IMR-90 (cell line): ENCODE measurements around the gene RALGPS1. TPM values are rescaled to one million over a fixed set of nuclear protein-coding genes. Genes with fewer than 3 reads are reported as not detected.

Experiments used
- ATAC-seq: fragments of 200-7000 bp; cut with Tn5 transposase; 2 replicates; pipeline ENCODE4 v1.9.1; 2020; ENCODE audit warnings: low read depth, mild to moderate bottlenecking, moderate library complexity
- BruUV-seq: library from RNA; stranded (reverse); fragments of 400-500 nt; replicated peaks from 2 replicates; lab custom pipeline; 2021; lab: Mats Ljungman, UMichigan
- CTCF ChIA-PET: fragments of 300-600 bp; formaldehyde crosslinking; extraction: SDS; loops from one replicate; lab custom pipeline; 2021; ENCODE audit warnings: antibody characterized with exemption; lab: Yijun Ruan, JAX
- POLR2A ChIA-PET: fragments of 300-600 bp; sonication (Branson Sonifier 250); formaldehyde crosslinking; loops from one replicate; lab custom pipeline; 2022; ENCODE audit warnings: antibody characterized with exemption; ENCODE audit not compliant: unreplicated experiment; lab: Charles Lee
- DNase-seq: peaks from one replicate; pipeline ENCODE4 v3.0.0; 2013
- H2AFZ ChIP-seq: replicated peaks from 2 replicates; pipeline ENCODE3; 2013; ENCODE audit warnings: low read length, mild to moderate bottlenecking; ENCODE audit not compliant: poor library complexity
- H2AK5ac ChIP-seq: 2 replicates; pipeline ENCODE4 v1.6.1; 2013; ENCODE audit warnings: low read depth, low read length, inconsistent platforms
- H2AK9ac ChIP-seq: replicated peaks from 2 replicates; pipeline ENCODE3; 2013; ENCODE audit warnings: mild to moderate bottlenecking, low read depth, low read length, moderate library complexity; ENCODE audit not compliant: poor library complexity
- H2BK120ac ChIP-seq: 2 replicates; pipeline ENCODE4 v1.6.1; 2013; ENCODE audit warnings: low read depth, low read length, inconsistent platforms
- H2BK15ac ChIP-seq: 3 replicates; pipeline ENCODE4 v1.6.1; 2013; ENCODE audit warnings: low read depth, low read length, inconsistent platforms
- H2BK20ac ChIP-seq: 2 replicates; pipeline ENCODE4 v1.6.1; 2013; ENCODE audit warnings: low read depth, mild to moderate bottlenecking, inconsistent platforms, low read length, moderate library complexity
- H2BK5ac ChIP-seq: 2 replicates; pipeline ENCODE4 v1.6.1; 2013; ENCODE audit warnings: mild to moderate bottlenecking, low read depth, low read length, inconsistent platforms; ENCODE audit not compliant: poor library complexity, severe bottlenecking
- H3K14ac ChIP-seq: replicated peaks from 2 replicates; pipeline ENCODE4 v1.6.1; 2013; ENCODE audit warnings: low read depth, low read length, inconsistent platforms
- H3K18ac ChIP-seq: 2 replicates; pipeline ENCODE4 v1.6.1; 2013; ENCODE audit warnings: low read depth, low read length, control low read depth
- H3K23ac ChIP-seq: 2 replicates; pipeline ENCODE4 v1.6.1; 2013; ENCODE audit warnings: low read depth, low read length, inconsistent platforms
- H3K27ac ChIP-seq: 2 replicates; pipeline ENCODE4 v1.5.1; 2013; ENCODE audit warnings: mild to moderate bottlenecking, control low read depth, low read length; ENCODE audit not compliant: insufficient read depth
- H3K27me3 ChIP-seq: 2 replicates; pipeline ENCODE4 v1.6.1; 2013; ENCODE audit warnings: low read length; ENCODE audit not compliant: control insufficient read depth, insufficient read depth
- H3K36me3 ChIP-seq: 2 replicates; pipeline ENCODE4 v1.6.1; 2013; ENCODE audit warnings: low read length, mixed read lengths; ENCODE audit not compliant: control insufficient read depth, insufficient read depth
- H3K4ac ChIP-seq: 2 replicates; pipeline ENCODE4 v1.6.1; 2013; ENCODE audit warnings: low read depth, low read length, inconsistent platforms
- H3K4me1 ChIP-seq: 2 replicates; pipeline ENCODE4 v1.6.1; 2013; ENCODE audit warnings: low read length, mixed read lengths; ENCODE audit not compliant: control insufficient read depth, insufficient read depth
- H3K4me2 ChIP-seq: 2 replicates; pipeline ENCODE4 v1.6.1; 2013; ENCODE audit warnings: low read depth, mild to moderate bottlenecking, control low read depth, low read length, moderate library complexity
- H3K4me3 ChIP-seq: 2 replicates; pipeline ENCODE4 v1.5.1; 2013; ENCODE audit warnings: low read depth, mild to moderate bottlenecking, control low read depth, low read length, moderate library complexity; ENCODE audit not compliant: insufficient read depth
- H3K56ac ChIP-seq: 2 replicates; pipeline ENCODE4 v1.6.1; 2013; ENCODE audit warnings: low read length, inconsistent platforms; ENCODE audit not compliant: insufficient read depth; ENCODE audit errors: extremely low read depth
- H3K79me1 ChIP-seq, 2 experiments: 2 replicates each; pipeline ENCODE4 v1.6.1; 2013; ENCODE audit warnings: low read length in 2 of 2, inconsistent platforms in 1 of 2, low read depth in 1 of 2
- H3K9ac ChIP-seq: 2 replicates; pipeline ENCODE4 v1.6.1; 2013; ENCODE audit warnings: low read depth, low read length, control low read depth
- H3K9me1 ChIP-seq: 2 replicates; pipeline ENCODE4 v1.6.1; 2013; ENCODE audit warnings: low read length, inconsistent platforms; ENCODE audit not compliant: insufficient read depth
- H3K9me3 ChIP-seq: 2 replicates; pipeline ENCODE4 v1.6.1; 2013; ENCODE audit warnings: low read length; ENCODE audit not compliant: control insufficient read depth, insufficient read depth
- H4K20me1 ChIP-seq: 2 replicates; pipeline ENCODE4 v1.6.1; 2013; ENCODE audit warnings: low read length, inconsistent platforms; ENCODE audit not compliant: insufficient read depth
- H4K5ac ChIP-seq: 2 replicates; pipeline ENCODE4 v1.6.1; 2013; ENCODE audit warnings: mild to moderate bottlenecking, low read depth, low read length, control low read depth
- H4K8ac ChIP-seq, 2 experiments: 2 replicates each; pipeline ENCODE4 v1.6.1; 2013; ENCODE audit warnings: low read depth in 2 of 2, low read length in 2 of 2, control low read depth in 1 of 2, inconsistent platforms in 1 of 2
- H4K91ac ChIP-seq: 2 replicates; pipeline ENCODE4 v1.6.1; 2013; ENCODE audit warnings: low read depth, low read length, inconsistent platforms; ENCODE audit not compliant: insufficient read depth
- BHLHE40 ChIP-seq: fragments of 150-350 bp; IDR thresholded peaks from 2 replicates; pipeline ENCODE4 v1.6.1; 2016; ENCODE audit warnings: mild to moderate bottlenecking, low read depth, low read length
- MAZ ChIP-seq: IDR thresholded peaks from 2 replicates; pipeline ENCODE4 v1.6.1; 2012; ENCODE audit warnings: low read depth, mild to moderate bottlenecking, low read length, improper control_type of control experiment, moderate library complexity, borderline replicate concordance
- RFX5 ChIP-seq: IDR thresholded peaks from 2 replicates; pipeline ENCODE4 v1.8.0; 2012; ENCODE audit warnings: low read depth, mild to moderate bottlenecking, low read length, moderate library complexity
- SMC3 ChIP-seq: fragments of 150-350 bp; IDR thresholded peaks from 2 replicates; pipeline ENCODE4 v1.6.1; 2016; ENCODE audit warnings: low read depth, mild to moderate bottlenecking, antibody characterized with exemption, low read length, moderate library complexity
- WGBS, 2 experiments: methylation state at CpG; one replicate each; pipeline versions ENCODE4 v1.1.5 to v1.1.7; 2013; ENCODE audit warnings: missing lambda C conversion rate in 2 of 2; ENCODE audit not compliant: insufficient read length in 1 of 2; ENCODE audit errors: extremely low coverage in 2 of 2; 5-methylcytosine and 5-hydroxymethylcytosine counted together
- dilution Hi-C: fragments of 300-500 bp; cut with HindIII; formaldehyde crosslinking; loops from one replicate; pipeline ENCODE4 v1.14.3; 2018; ENCODE audit warnings: low sequenced_read_pairs; ENCODE audit not compliant: unreplicated experiment
- in situ Hi-C: fragments of 300-500 bp; cut with MboI; formaldehyde crosslinking; loops from 3 replicates; pipeline ENCODE4 v1.14.3; 2019; ENCODE audit warnings: low sequenced_read_pairs, inconsistent platforms, mixed read lengths
- intact Hi-C: fragments of 100-400 bp; cut with micrococcal nuclease; formaldehyde crosslinking; loops from 2 replicates; pipeline ENCODE4 v1.10.0; 2022
- polyA plus RNA-seq, 3 experiments: library from polyadenylated mRNA; depleted of rRNA; stranded (reverse); fragments of >200 nt; gene quantifications; 2 replicates each; pipeline ENCODE4 v1.2.3, GENCODE V29; 2012; ENCODE audit warnings: low replicate concordance in 1 of 3
- total RNA-seq: library from RNA; depleted of rRNA; stranded (reverse); fragments of >200 nt; gene quantifications from 2 replicates; pipeline ENCODE4 v1.2.3, GENCODE V29; 2012

Gene RALGPS1
- total and polyA plus RNA-seq, 2 of the 4 experiments (the other 2 are of a cell fraction): 0.90 to 2.8 TPM

DNA sequence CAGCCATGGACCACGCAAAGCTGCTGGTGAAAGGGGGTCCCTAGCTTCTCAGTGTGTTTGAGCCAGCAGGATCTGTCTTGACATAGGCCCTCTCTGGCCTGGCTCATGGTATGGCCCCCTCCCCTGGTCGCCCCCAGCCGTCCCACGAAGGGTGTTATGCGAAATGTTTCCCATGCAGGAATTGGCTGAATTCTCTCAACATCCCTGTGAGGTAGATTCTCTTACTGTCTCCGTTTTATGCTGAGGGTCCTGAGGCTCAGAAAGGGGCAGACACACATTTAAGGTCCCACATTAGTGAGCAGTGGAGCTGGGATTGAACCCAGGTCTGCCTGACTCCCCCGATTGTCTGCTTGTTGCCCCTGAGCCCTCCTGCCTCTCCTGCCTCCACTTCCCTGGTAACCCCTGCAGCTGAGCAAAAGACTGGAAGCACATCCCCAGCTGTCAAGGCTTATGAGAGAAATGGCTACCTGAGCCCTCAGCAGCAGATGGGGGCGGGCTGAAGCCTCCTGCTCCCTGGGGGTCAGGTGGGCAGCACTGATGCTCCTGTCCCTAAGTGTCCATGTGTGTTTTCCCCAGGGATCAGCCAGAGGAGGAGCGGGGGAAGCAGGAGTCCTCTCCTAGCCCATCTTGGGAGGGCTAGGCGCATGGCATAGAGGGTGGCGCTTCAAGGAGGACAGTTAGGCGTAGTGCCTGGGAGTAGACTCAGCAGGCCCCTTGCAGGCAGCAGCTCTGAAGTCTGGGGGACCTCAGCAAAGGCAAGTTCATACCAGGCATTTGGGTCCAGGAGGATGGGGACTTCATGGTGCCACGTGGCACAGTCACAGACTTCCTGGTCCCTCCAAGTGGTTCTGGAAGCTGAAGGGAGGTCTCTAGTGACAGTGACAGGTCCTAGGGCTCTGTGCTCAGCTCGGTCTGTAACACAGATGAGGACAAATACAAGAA, 301.0 kb downstream of the RALGPS1 start:
- no peak overlapping the region for H3K56ac ChIP-seq
- ChIA-PET CTCF (interaction anchor here (1.5 to 1.6 kb wide), 2 partner anchors 9 to 10 kb away, joined by 5 to 6 read pairs; no protein-coding TSS in a partner anchor), POLR2A (no interaction called here)
- H3K36me3 ChIP-seq: no peaks in the 10 kb centered on the region
- no peak overlapping the region for H2BK15ac ChIP-seq
- H2AK5ac ChIP-seq: no peak overlapping the region
- no peak overlapping the region for H3K18ac ChIP-seq
- H3K9me1 ChIP-seq: no peaks in the 10 kb centered on the region
- dilution Hi-C loops: no loop called here
- intact Hi-C loops: loop anchor here (2.0 kb wide), 2 partner anchors 173 to 181 kb away; partner anchors contain the start of gene SLC2A8
- 58% methylated on average over 3 of the region's 14 CpGs; no CpG with 5 or more reads in 1 of the 2 experiments for WGBS, 2 experiments
- no peak overlapping the region for H4K8ac ChIP-seq
- BruUV-seq: no TSS peak
- no peak overlapping the region for H4K91ac ChIP-seq
- ATAC-seq (no peak), DNase-seq (no peak)
- no peak overlapping the region for H3K23ac ChIP-seq
- no peak overlapping the region for H3K9ac ChIP-seq
- H3K79me1 ChIP-seq: no peaks in the 10 kb centered on the region
- TF ChIP-seq MAZ (no peak), RFX5 (no peak), SMC3 (no peak), BHLHE40 (no peak)
- no peaks in the 10 kb centered on the region for H4K20me1 ChIP-seq
- no peak overlapping the region for H2BK20ac ChIP-seq
- H2AFZ ChIP-seq: no peak overlapping the region
- H2BK120ac ChIP-seq: no peak overlapping the region
- H2BK5ac ChIP-seq: no peak overlapping the region
- peaks cover 6% of the 10 kb centered on the region; the same call in 1 of the 2 replicates for H3K4me1 ChIP-seq
- H4K5ac ChIP-seq: no peak overlapping the region
- in situ Hi-C loops: loop anchor here (5.0 kb wide), 1 partner anchor 182 kb away; the partner anchor contains the start of gene SLC2A8
- H3K9me3 ChIP-seq: no peaks in the 10 kb centered on the region
- H3K14ac ChIP-seq: no peak overlapping the region
- no peak overlapping the region for H3K27ac ChIP-seq
- H3K4ac ChIP-seq: no peak overlapping the region
- no peak overlapping the region for H3K4me2 ChIP-seq
- H3K4me3 ChIP-seq: no peak overlapping the region
- peaks cover 10% of the 10 kb centered on the region for H3K27me3 ChIP-seq
- H2AK9ac ChIP-seq: peak overlapping the region; percentile 8
